IMR-90 (cell line): ENCODE data around the gene PDGFA. TPM values are rescaled to one million over a fixed set of nuclear protein-coding genes. Genes with fewer than 3 reads are reported as not detected.

ENCODE experiments used
- ATAC-seq: fragments of 200-7000 bp; cut with Tn5 transposase; 2 replicates; pipeline ENCODE4 v1.9.1; 2020; ENCODE audit warnings: low read depth, mild to moderate bottlenecking, moderate library complexity
- BruUV-seq: library from RNA; stranded (reverse); fragments of 400-500 nt; replicated peaks from 2 replicates; lab custom pipeline; 2021; lab: Mats Ljungman, UMichigan
- CTCF ChIA-PET: fragments of 300-600 bp; formaldehyde crosslinking; extraction: SDS; loops from one replicate; lab custom pipeline; 2021; ENCODE audit warnings: antibody characterized with exemption; lab: Yijun Ruan, JAX
- POLR2A ChIA-PET: fragments of 300-600 bp; sonication (Branson Sonifier 250); formaldehyde crosslinking; loops from one replicate; lab custom pipeline; 2022; ENCODE audit warnings: antibody characterized with exemption; ENCODE audit not compliant: unreplicated experiment; lab: Charles Lee
- DNase-seq: peaks from one replicate; pipeline ENCODE4 v3.0.0; 2013
- H2AFZ ChIP-seq: replicated peaks from 2 replicates; pipeline ENCODE3; 2013; ENCODE audit warnings: low read length, mild to moderate bottlenecking; ENCODE audit not compliant: poor library complexity
- H2AK5ac ChIP-seq: 2 replicates; pipeline ENCODE4 v1.6.1; 2013; ENCODE audit warnings: low read depth, low read length, inconsistent platforms
- H2AK9ac ChIP-seq: replicated peaks from 2 replicates; pipeline ENCODE3; 2013; ENCODE audit warnings: mild to moderate bottlenecking, low read depth, low read length, moderate library complexity; ENCODE audit not compliant: poor library complexity
- H2BK120ac ChIP-seq: 2 replicates; pipeline ENCODE4 v1.6.1; 2013; ENCODE audit warnings: low read depth, low read length, inconsistent platforms
- H2BK15ac ChIP-seq: 3 replicates; pipeline ENCODE4 v1.6.1; 2013; ENCODE audit warnings: low read depth, low read length, inconsistent platforms
- H2BK20ac ChIP-seq: 2 replicates; pipeline ENCODE4 v1.6.1; 2013; ENCODE audit warnings: low read depth, mild to moderate bottlenecking, inconsistent platforms, low read length, moderate library complexity
- H2BK5ac ChIP-seq: 2 replicates; pipeline ENCODE4 v1.6.1; 2013; ENCODE audit warnings: mild to moderate bottlenecking, low read depth, low read length, inconsistent platforms; ENCODE audit not compliant: poor library complexity, severe bottlenecking
- H3K14ac ChIP-seq: replicated peaks from 2 replicates; pipeline ENCODE4 v1.6.1; 2013; ENCODE audit warnings: low read depth, low read length, inconsistent platforms
- H3K18ac ChIP-seq: 2 replicates; pipeline ENCODE4 v1.6.1; 2013; ENCODE audit warnings: low read depth, low read length, control low read depth
- H3K23ac ChIP-seq: 2 replicates; pipeline ENCODE4 v1.6.1; 2013; ENCODE audit warnings: low read depth, low read length, inconsistent platforms
- H3K27ac ChIP-seq: 2 replicates; pipeline ENCODE4 v1.5.1; 2013; ENCODE audit warnings: mild to moderate bottlenecking, control low read depth, low read length; ENCODE audit not compliant: insufficient read depth
- H3K27me3 ChIP-seq: 2 replicates; pipeline ENCODE4 v1.6.1; 2013; ENCODE audit warnings: low read length; ENCODE audit not compliant: control insufficient read depth, insufficient read depth
- H3K36me3 ChIP-seq: 2 replicates; pipeline ENCODE4 v1.6.1; 2013; ENCODE audit warnings: low read length, mixed read lengths; ENCODE audit not compliant: control insufficient read depth, insufficient read depth
- H3K4ac ChIP-seq: 2 replicates; pipeline ENCODE4 v1.6.1; 2013; ENCODE audit warnings: low read depth, low read length, inconsistent platforms
- H3K4me1 ChIP-seq: 2 replicates; pipeline ENCODE4 v1.6.1; 2013; ENCODE audit warnings: low read length, mixed read lengths; ENCODE audit not compliant: control insufficient read depth, insufficient read depth
- H3K4me2 ChIP-seq: 2 replicates; pipeline ENCODE4 v1.6.1; 2013; ENCODE audit warnings: low read depth, mild to moderate bottlenecking, control low read depth, low read length, moderate library complexity
- H3K4me3 ChIP-seq: 2 replicates; pipeline ENCODE4 v1.5.1; 2013; ENCODE audit warnings: low read depth, mild to moderate bottlenecking, control low read depth, low read length, moderate library complexity; ENCODE audit not compliant: insufficient read depth
- H3K56ac ChIP-seq: 2 replicates; pipeline ENCODE4 v1.6.1; 2013; ENCODE audit warnings: low read length, inconsistent platforms; ENCODE audit not compliant: insufficient read depth; ENCODE audit errors: extremely low read depth
- H3K79me1 ChIP-seq, 2 experiments: 2 replicates each; pipeline ENCODE4 v1.6.1; 2013; ENCODE audit warnings: low read length in 2 of 2, inconsistent platforms in 1 of 2, low read depth in 1 of 2
- H3K9ac ChIP-seq: 2 replicates; pipeline ENCODE4 v1.6.1; 2013; ENCODE audit warnings: low read depth, low read length, control low read depth
- H3K9me1 ChIP-seq: 2 replicates; pipeline ENCODE4 v1.6.1; 2013; ENCODE audit warnings: low read length, inconsistent platforms; ENCODE audit not compliant: insufficient read depth
- H3K9me3 ChIP-seq: 2 replicates; pipeline ENCODE4 v1.6.1; 2013; ENCODE audit warnings: low read length; ENCODE audit not compliant: control insufficient read depth, insufficient read depth
- H4K20me1 ChIP-seq: 2 replicates; pipeline ENCODE4 v1.6.1; 2013; ENCODE audit warnings: low read length, inconsistent platforms; ENCODE audit not compliant: insufficient read depth
- H4K5ac ChIP-seq: 2 replicates; pipeline ENCODE4 v1.6.1; 2013; ENCODE audit warnings: mild to moderate bottlenecking, low read depth, low read length, control low read depth
- H4K8ac ChIP-seq, 2 experiments: 2 replicates each; pipeline ENCODE4 v1.6.1; 2013; ENCODE audit warnings: low read depth in 2 of 2, low read length in 2 of 2, control low read depth in 1 of 2, inconsistent platforms in 1 of 2
- H4K91ac ChIP-seq: 2 replicates; pipeline ENCODE4 v1.6.1; 2013; ENCODE audit warnings: low read depth, low read length, inconsistent platforms; ENCODE audit not compliant: insufficient read depth
- BHLHE40 ChIP-seq: fragments of 150-350 bp; IDR thresholded peaks from 2 replicates; pipeline ENCODE4 v1.6.1; 2016; ENCODE audit warnings: mild to moderate bottlenecking, low read depth, low read length
- CHD1 ChIP-seq: IDR thresholded peaks from 2 replicates; pipeline ENCODE4 v1.6.1; 2012; ENCODE audit warnings: low read depth, low read length, improper control_type of control experiment
- FOS ChIP-seq: fragments of 150-350 bp; IDR thresholded peaks from 2 replicates; pipeline ENCODE4 v1.6.1; 2016; ENCODE audit warnings: low read depth, low read length
- MAZ ChIP-seq: IDR thresholded peaks from 2 replicates; pipeline ENCODE4 v1.6.1; 2012; ENCODE audit warnings: low read depth, mild to moderate bottlenecking, low read length, improper control_type of control experiment, moderate library complexity, borderline replicate concordance
- NFE2L2 ChIP-seq: fragments of 150-350 bp; IDR thresholded peaks from 2 replicates; pipeline ENCODE4 v1.6.1; 2016; ENCODE audit warnings: low read depth, mild to moderate bottlenecking, low read length
- POLR2A ChIP-seq: IDR thresholded peaks from 2 replicates; pipeline ENCODE4 v1.6.1; 2012; ENCODE audit warnings: mild to moderate bottlenecking, low read depth, low read length
- RAD21 ChIP-seq: IDR thresholded peaks from 2 replicates; pipeline ENCODE4 v1.6.1; 2012; ENCODE audit warnings: low read length, improper control_type of control experiment
- RCOR1 ChIP-seq: IDR thresholded peaks from 2 replicates; pipeline ENCODE4 v1.6.1; 2012; ENCODE audit warnings: mild to moderate bottlenecking, low read length, improper control_type of control experiment; ENCODE audit not compliant: insufficient replicate concordance
- WGBS, 2 experiments: methylation state at CpG; one replicate each; pipeline versions ENCODE4 v1.1.5 to v1.1.7; 2013; ENCODE audit warnings: missing lambda C conversion rate in 2 of 2; ENCODE audit not compliant: insufficient read length in 1 of 2; ENCODE audit errors: extremely low coverage in 2 of 2; 5-methylcytosine and 5-hydroxymethylcytosine counted together
- dilution Hi-C: fragments of 300-500 bp; cut with HindIII; formaldehyde crosslinking; loops from one replicate; pipeline ENCODE4 v1.14.3; 2018; ENCODE audit warnings: low sequenced_read_pairs; ENCODE audit not compliant: unreplicated experiment
- in situ Hi-C: fragments of 300-500 bp; cut with MboI; formaldehyde crosslinking; loops from 3 replicates; pipeline ENCODE4 v1.14.3; 2019; ENCODE audit warnings: low sequenced_read_pairs, inconsistent platforms, mixed read lengths
- intact Hi-C: fragments of 100-400 bp; cut with micrococcal nuclease; formaldehyde crosslinking; loops from 2 replicates; pipeline ENCODE4 v1.10.0; 2022
- polyA plus RNA-seq, 3 experiments: library from polyadenylated mRNA; depleted of rRNA; stranded (reverse); fragments of >200 nt; gene quantifications; 2 replicates each; pipeline ENCODE4 v1.2.3, GENCODE V29; 2012; ENCODE audit warnings: low replicate concordance in 1 of 3
- total RNA-seq: library from RNA; depleted of rRNA; stranded (reverse); fragments of >200 nt; gene quantifications from 2 replicates; pipeline ENCODE4 v1.2.3, GENCODE V29; 2012
- TF ChIP-seq, protein P1 (sequence below): conservative IDR thresholded peaks from 2 replicates; pipeline ENCODE4 v1.5.1; 2012; ENCODE audit warnings: mild to moderate bottlenecking, low read depth, low read length, improper control_type of control experiment
- TF ChIP-seq, protein P2 (sequence below): fragments of 150-350 bp; IDR thresholded peaks from 2 replicates; pipeline ENCODE4 v1.6.1; 2017; ENCODE audit warnings: mild to moderate bottlenecking, antibody characterized with exemption, low read length, low read depth
- TF ChIP-seq, protein P3 (sequence below): fragments of 150-350 bp; IDR thresholded peaks from 2 replicates; pipeline ENCODE4 v1.6.1; 2016; ENCODE audit warnings: low read depth, mild to moderate bottlenecking, low read length, moderate library complexity, borderline replicate concordance

Gene PDGFA
- total and polyA plus RNA-seq, 2 of the 4 experiments (the other 2 are of a cell fraction): 3.3 to 3.8 TPM

DNA sequence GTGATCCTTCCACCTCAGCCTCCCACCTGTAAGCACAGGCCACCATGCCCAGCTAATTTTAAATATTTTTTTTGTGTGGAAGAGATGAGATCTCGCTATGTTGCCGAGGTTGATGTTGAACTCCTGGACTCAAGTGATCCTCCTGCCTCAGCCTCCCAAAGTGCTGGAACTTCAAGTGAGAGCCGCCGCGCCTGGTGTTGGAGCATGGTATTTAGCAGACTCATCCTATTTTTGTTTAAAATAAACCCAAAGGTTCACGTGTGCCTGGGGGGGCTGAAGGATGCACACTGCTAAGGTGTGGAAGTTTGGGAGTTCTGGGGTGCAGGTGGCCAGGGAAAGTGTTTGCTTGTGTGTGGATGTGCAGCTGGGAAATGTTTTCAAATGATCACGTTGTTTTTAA lies 18.1 kb downstream of the PDGFA start:
- Histone ChIP-seq H4K8ac (no peak overlapping the region), H2BK15ac (no peak overlapping the region), H3K4me3 (no peak overlapping the region), H3K56ac (no peak overlapping the region), H4K20me1 (no peaks in the 10 kb centered on the region; the same call in 1 of the 2 replicates), H3K4me1 (no peaks in the 10 kb centered on the region), H3K4me2 (no peak overlapping the region), H3K27me3 (no peaks in the 10 kb centered on the region), H3K4ac (no peak overlapping the region), H2BK5ac (no peak overlapping the region), H3K18ac (no peak overlapping the region), H3K9ac (no peak overlapping the region), H3K27ac (no peak overlapping the region), H4K91ac (no peak overlapping the region), H3K9me1 (no peaks in the 10 kb centered on the region), H3K9me3 (no peaks in the 10 kb centered on the region; the same call in 1 of the 2 replicates), H2AK5ac (no peak overlapping the region), H2AK9ac (no peak overlapping the region), H4K5ac (no peak overlapping the region), H3K36me3 (peaks cover 7% of the 10 kb centered on the region), H3K14ac (no peak overlapping the region), H2BK120ac (no peak overlapping the region), H3K79me1 (no peaks in the 10 kb centered on the region; a peak in 1 of 4 replicates), H2BK20ac (no peak overlapping the region), H2AFZ (no peak overlapping the region), H3K23ac (no peak overlapping the region)
- CTCF ChIA-PET: no interaction called here
- in situ Hi-C loops: no loop called here
- ATAC-seq: no peak
- intact Hi-C loops: no loop called here
- WGBS, 2 experiments: 100% methylated on average over 1 of the region's 7 CpGs; no CpG with 5 or more reads in 1 of the 2 experiments
- dilution Hi-C loops: no loop called here
- no TSS peak for BruUV-seq
- no peak for DNase-seq
- TF ChIP-seq NFE2L2: no peak
- TF ChIP-seq RCOR1: no peak
- TF ChIP-seq, protein P1, sequence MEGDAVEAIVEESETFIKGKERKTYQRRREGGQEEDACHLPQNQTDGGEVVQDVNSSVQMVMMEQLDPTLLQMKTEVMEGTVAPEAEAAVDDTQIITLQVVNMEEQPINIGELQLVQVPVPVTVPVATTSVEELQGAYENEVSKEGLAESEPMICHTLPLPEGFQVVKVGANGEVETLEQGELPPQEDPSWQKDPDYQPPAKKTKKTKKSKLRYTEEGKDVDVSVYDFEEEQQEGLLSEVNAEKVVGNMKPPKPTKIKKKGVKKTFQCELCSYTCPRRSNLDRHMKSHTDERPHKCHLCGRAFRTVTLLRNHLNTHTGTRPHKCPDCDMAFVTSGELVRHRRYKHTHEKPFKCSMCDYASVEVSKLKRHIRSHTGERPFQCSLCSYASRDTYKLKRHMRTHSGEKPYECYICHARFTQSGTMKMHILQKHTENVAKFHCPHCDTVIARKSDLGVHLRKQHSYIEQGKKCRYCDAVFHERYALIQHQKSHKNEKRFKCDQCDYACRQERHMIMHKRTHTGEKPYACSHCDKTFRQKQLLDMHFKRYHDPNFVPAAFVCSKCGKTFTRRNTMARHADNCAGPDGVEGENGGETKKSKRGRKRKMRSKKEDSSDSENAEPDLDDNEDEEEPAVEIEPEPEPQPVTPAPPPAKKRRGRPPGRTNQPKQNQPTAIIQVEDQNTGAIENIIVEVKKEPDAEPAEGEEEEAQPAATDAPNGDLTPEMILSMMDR: no peak
- no peak for TF ChIP-seq CHD1
- TF ChIP-seq, protein P2, sequence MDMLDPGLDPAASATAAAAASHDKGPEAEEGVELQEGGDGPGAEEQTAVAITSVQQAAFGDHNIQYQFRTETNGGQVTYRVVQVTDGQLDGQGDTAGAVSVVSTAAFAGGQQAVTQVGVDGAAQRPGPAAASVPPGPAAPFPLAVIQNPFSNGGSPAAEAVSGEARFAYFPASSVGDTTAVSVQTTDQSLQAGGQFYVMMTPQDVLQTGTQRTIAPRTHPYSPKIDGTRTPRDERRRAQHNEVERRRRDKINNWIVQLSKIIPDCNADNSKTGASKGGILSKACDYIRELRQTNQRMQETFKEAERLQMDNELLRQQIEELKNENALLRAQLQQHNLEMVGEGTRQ: no peak
- TF ChIP-seq, protein P3, sequence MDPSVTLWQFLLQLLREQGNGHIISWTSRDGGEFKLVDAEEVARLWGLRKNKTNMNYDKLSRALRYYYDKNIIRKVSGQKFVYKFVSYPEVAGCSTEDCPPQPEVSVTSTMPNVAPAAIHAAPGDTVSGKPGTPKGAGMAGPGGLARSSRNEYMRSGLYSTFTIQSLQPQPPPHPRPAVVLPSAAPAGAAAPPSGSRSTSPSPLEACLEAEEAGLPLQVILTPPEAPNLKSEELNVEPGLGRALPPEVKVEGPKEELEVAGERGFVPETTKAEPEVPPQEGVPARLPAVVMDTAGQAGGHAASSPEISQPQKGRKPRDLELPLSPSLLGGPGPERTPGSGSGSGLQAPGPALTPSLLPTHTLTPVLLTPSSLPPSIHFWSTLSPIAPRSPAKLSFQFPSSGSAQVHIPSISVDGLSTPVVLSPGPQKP: no peak
- TF ChIP-seq BHLHE40: no peak
- no peak for TF ChIP-seq RAD21
- no peak for TF ChIP-seq POLR2A
- TF ChIP-seq MAZ: no peak
- TF ChIP-seq FOS: no peak
- POLR2A ChIA-PET: no interaction called here
